K562 (cell line): ENCODE data around the gene GP1BA. TPM values are rescaled to one million over a fixed set of nuclear protein-coding genes. Genes with fewer than 3 reads are reported as not detected.

Experiments used
- C11orf30 ChIP-seq: fragments of 450-650 bp; IDR thresholded peaks from 2 replicates; pipeline ENCODE4 v1.6.1; 2016; ENCODE audit warnings: low read depth, mild to moderate bottlenecking
- CREB3L1 ChIP-seq: fragments of 450-650 bp; IDR thresholded peaks from 2 replicates; pipeline ENCODE4 v1.6.1; 2014; ENCODE audit warnings: low read depth, mild to moderate bottlenecking, moderate library complexity, borderline replicate concordance
- CUX1 ChIP-seq: fragments of 200-800 bp; sonication (Bioruptor generic); IDR thresholded peaks from 2 replicates; pipeline ENCODE4 v1.6.1; 2016; ENCODE audit warnings: missing genetic modification characterization, missing compliant biosample characterization
- ESRRA ChIP-seq: fragments of 450-650 bp; IDR thresholded peaks from 2 replicates; pipeline ENCODE4 v1.6.1; 2014; ENCODE audit warnings: low read depth, mild to moderate bottlenecking, moderate library complexity, borderline replicate concordance
- FOXK1 ChIP-seq: sonication (generic); formaldehyde crosslinking; IDR thresholded peaks from 2 replicates; pipeline ENCODE4 v1.8.0; 2022; ENCODE audit warnings: missing genetic modification reagents, mild to moderate bottlenecking, borderline replicate concordance
- LARP7 ChIP-seq: fragments of 450-650 bp; IDR thresholded peaks from 2 replicates; pipeline ENCODE4 v1.6.1; 2016
- NEUROD1 ChIP-seq: fragments of 150-350 bp; IDR thresholded peaks from 2 replicates; pipeline ENCODE4 v1.6.1; 2014; ENCODE audit warnings: borderline replicate concordance, low read length, low read depth; ENCODE audit not compliant: partially characterized antibody
- POLR2A ChIP-seq: fragments of 450-650 bp; conservative IDR thresholded peaks from 2 replicates; pipeline ENCODE4 v1.6.1; 2016
- RBM25 ChIP-seq: fragments of 200-400 bp; formaldehyde crosslinking; IDR thresholded peaks from 2 replicates; pipeline ENCODE4 v1.6.1; 2018; ENCODE audit warnings: low read length, low read depth, moderate library complexity; ENCODE audit not compliant: severe bottlenecking
- VEZF1 ChIP-seq: fragments of 200-800 bp; sonication (Bioruptor generic); IDR thresholded peaks from 2 replicates; pipeline ENCODE4 v1.6.1; 2017; ENCODE audit warnings: missing genetic modification characterization, missing compliant biosample characterization
- ZFX ChIP-seq: sonication (generic); formaldehyde crosslinking; IDR thresholded peaks from 2 replicates; pipeline ENCODE4 v1.8.0; 2022; ENCODE audit warnings: mild to moderate bottlenecking, missing genetic modification reagents, moderate library complexity
- ZNF24 ChIP-seq: fragments of 450-650 bp; IDR thresholded peaks from 2 replicates; pipeline ENCODE4 v1.6.1; 2016
- ZNF395 ChIP-seq: fragments of 200-800 bp; sonication (Bioruptor generic); IDR thresholded peaks from 2 replicates; pipeline ENCODE4 v1.6.1; 2017; ENCODE audit warnings: missing genetic modification characterization, missing compliant biosample characterization
- ZNF644 ChIP-seq: fragments of 200-800 bp; sonication (Bioruptor generic); IDR thresholded peaks from 2 replicates; pipeline ENCODE4 v1.6.1; 2016; ENCODE audit warnings: low read depth, missing genetic modification characterization, missing compliant biosample characterization
- ZNF740 ChIP-seq, 3 experiments: fragments of 200-800 bp in 1 of 3; sonication (Bioruptor generic) in 1 of 3; sonication (generic) in 1 of 3; formaldehyde crosslinking in 1 of 3; IDR thresholded peaks; 2 replicates each; pipeline versions ENCODE4 v1.6.1 to v1.8.0; 2016 to 2022; ENCODE audit warnings: mild to moderate bottlenecking in 2 of 3, missing compliant biosample characterization in 2 of 3, missing genetic modification characterization in 2 of 3, missing genetic modification reagents in 1 of 3
- polyA plus RNA-seq, 8 experiments: library from polyadenylated mRNA; depleted of rRNA in 4 of 8; stranded (reverse) in 5 of 8; unstranded in 3 of 8; fragments of >200 nt; fragmentation: Nextera tagmentation in 2 of 8; fragmentation: Illumina TruSeq in 1 of 8; extraction: Ambion mirVana in 2 of 8; extraction: Trizol in 1 of 8; gene quantifications; 2 replicates each; pipeline versions ENCODE4 v1.2.1 to v1.2.3, GENCODE V29; 2011 to 2014; ENCODE audit warnings: inconsistent platforms in 1 of 8, missing spikeins in 1 of 8
- total RNA-seq, 7 experiments: library from RNA; depleted of rRNA in 6 of 7; stranded (reverse); fragments of >200 nt in 6 of 7; fragmentation: Illumina TruSeq in 2 of 7; extraction: Trizol in 2 of 7; gene quantifications; 2 replicates each; pipeline versions ENCODE4 v1.2.1 to v1.2.3, GENCODE V29; 2011 to 2021; ENCODE audit warnings: low replicate concordance in 1 of 7

Gene GP1BA
- total and polyA plus RNA-seq, 9 of the 15 experiments (the other 6 are each of a cell fraction or from before 2014, with no cell fraction given) = 0.01 TPM; not detected in 8

GRCh38 chr17:4939796-4940554, 7.9 kb downstream of the GP1BA start, which contains the start of the genes RNF167 and SLC25A11 (continued):
- TF ChIP-seq ZNF644 (tag) (peak; percentile 66; the same call in 1 of the 2 replicates), ZFX (CRISPR knock-in tag) (peak; percentile 72), LARP7 (no peak), ESRRA (peak; percentile 96), POLR2A (peak; percentile 78), NEUROD1 (peak; percentile 65), ZNF24 (no peak), CREB3L1 (peak; percentile 98), FOXK1 (CRISPR knock-in tag) (no peak), ZNF740 (CRISPR knock-in tag; IDR thresholded peaks at IDR 0.05) (0 out of 2 replicates have a peak, but pooled peaks have one; percentile 33), ZNF740 (tag; IDR thresholded peaks at IDR 0.05) (no peak), C11orf30 (peak; percentile 69), ZNF395 (CRISPR knock-in tag) (peak; percentile 96), VEZF1 (CRISPR knock-in tag) (peak; percentile 50; the same call in 1 of the 2 replicates), CUX1 (CRISPR knock-in tag) (no peak), RBM25 (peak; percentile 95)
